ENCODE results near the gene SYNPO.

Gene SYNPO

DNA sequence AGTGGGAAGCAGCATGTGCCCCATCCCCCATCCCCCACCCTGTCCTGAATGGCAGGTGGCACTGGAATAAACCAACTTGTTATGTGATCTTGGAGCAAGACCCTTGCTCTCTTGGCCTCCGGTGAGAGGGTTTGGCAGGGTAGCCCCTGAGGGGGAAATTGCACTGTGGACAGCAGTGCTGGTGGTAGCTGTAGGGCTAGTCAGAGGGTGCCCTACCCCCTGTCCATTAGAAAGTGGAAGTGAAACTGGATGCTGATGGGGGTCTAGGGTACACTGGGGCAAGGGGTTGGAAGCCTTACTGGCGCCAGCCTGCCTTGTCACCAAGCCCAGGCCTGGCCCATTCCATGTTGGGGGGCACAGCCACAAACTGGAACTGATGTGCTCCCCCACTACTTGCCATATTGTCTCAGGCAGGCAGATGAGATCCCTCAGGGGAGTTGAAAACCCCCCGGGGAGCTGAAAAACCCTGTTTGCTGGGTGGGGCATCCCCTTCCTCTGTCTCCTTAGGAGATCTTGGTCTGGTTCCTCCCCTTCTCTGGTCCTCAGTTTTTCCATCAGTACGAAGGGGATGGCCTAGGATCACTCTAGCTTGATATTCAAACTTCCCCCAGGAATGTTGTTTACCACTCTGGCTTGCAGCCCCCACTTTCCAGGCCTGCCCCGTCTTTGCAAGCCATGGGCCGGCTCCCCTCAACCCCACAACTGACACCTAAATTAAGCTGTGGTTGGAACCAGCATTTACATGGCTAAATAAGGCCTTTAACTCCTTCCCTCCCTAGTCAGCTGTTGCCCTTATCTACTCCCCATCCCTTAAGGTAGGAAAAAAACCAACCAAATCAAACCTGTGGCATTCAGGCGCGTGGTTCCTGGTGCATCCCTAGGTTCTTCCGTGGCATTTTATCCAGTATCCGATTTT is 14.4 kb upstream of the SYNPO start:
- no peak for DNase-seq

GRCh38 chr5:150626853-150627276 is 13.6 kb upstream of the SYNPO start:
- no peak for DNase-seq

GRCh38 chr5:150627731-150628545 is 12.5 kb upstream of the SYNPO start:
- no peak for DNase-seq

- no peak for DNase-seq
Observed at GRCh38 chr5:150628936-150629485, 11.4 kb upstream of the SYNPO start.

DNA sequence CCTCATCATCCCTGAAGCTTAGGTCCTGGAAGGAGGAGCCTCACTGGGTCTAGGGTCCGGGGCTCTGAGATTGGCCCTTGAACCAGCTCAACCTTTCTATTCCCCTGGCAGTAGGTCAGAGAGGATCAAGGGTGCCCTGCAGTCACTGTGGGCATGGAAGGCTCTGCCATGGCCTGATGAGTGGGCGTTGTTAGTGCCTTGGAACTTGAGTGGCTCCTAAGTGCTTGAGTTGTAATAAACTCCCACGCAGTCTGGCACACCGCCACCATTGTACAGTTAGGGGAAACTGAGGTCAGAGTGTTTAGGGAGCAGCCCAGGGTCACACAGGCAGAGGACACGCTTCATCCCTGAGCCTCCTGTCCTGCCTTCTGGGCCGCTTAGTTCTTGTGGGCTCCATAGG is 10.4 kb upstream of the SYNPO start:
- DNase-seq, result no peak

- no peak for DNase-seq
Observed at GRCh38 chr5:150630461-150631325, 9.8 kb upstream of the SYNPO start.

DNA sequence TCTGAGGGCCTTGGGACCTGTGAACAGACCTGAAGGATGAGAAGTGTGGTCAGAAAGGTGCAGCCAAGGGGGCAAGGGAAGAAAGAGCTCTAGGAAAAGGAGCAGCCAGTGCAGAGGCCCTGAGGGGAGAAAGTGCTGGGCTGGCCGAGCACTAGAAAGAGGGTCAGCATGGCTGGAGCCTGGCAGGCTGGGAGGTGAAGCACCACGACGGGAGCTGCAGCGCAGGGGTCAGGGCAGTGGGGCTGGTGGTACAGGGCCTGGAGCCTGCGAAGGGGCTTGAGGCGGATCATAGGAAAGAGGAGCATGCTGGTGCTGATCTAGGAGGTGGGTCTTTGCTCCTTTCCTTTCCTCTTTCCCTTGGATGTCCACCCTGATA is 9.1 kb upstream of the SYNPO start:
- DNase-seq, result no peak

DNA sequence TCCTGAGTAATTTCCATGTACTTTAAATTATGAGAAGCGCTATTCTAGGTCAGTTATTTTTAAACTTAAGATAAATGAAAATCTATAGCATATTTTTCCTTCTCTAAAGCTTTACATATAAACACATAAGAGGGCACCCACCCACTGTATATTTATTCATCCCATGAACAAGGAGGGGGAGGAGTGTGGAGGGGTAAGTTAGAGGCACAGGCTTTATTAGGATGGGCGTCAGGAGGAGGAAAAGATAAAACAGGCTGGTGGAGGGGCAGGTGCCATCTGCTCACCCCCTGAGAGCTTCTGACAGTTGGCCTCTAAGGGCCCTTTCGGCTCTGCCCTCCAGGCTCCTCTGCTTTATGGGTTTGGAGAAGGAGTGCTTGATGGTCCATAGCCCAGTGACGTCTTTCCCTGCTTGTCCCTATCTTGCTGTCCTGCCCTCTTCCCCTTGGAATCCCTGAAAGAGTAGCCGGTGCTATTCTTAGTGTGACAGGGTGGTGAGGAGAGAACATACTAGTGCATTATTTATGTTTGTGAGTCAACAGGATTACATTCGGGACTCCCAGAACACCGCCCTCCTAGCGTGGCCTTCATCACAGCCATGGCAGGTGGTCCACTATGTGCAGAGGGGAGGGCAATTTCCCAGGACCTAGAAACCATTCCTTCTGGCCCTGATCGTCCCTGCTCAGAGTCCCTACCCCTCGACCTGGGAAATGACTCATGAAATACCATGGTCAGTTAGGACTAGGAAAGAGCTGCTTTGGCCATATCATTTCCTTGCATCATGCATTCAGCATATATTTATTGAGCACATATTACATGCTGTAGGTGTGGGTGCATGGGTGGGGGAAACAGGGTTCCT is 7.9 kb upstream of the SYNPO start:
- DNase-seq, result no peak

DNA sequence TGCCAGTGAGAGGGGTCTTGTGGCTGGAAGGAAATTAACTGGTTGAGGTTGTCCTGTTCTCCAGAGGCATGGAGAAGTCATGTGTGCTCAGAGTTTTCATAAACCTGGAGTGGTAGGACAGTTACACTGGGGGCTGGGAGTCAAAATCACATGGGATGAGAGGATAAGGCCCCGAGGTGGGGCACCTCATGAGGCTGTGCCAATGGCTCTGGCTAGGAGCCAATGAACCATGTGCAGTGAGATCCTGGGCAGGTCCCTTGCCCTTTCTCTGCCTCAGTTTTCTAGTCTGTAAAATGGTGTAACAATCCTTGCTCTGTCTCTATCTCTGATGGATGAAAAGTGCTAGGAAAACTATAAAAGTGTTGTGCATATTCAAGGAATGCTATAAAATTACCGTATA is 7.0 kb upstream of the SYNPO start:
- no peak for DNase-seq

GRCh38 chr5:150636391-150637244 is 3.8 kb upstream of the SYNPO start:
- DNase-seq, result no peak

DNA sequence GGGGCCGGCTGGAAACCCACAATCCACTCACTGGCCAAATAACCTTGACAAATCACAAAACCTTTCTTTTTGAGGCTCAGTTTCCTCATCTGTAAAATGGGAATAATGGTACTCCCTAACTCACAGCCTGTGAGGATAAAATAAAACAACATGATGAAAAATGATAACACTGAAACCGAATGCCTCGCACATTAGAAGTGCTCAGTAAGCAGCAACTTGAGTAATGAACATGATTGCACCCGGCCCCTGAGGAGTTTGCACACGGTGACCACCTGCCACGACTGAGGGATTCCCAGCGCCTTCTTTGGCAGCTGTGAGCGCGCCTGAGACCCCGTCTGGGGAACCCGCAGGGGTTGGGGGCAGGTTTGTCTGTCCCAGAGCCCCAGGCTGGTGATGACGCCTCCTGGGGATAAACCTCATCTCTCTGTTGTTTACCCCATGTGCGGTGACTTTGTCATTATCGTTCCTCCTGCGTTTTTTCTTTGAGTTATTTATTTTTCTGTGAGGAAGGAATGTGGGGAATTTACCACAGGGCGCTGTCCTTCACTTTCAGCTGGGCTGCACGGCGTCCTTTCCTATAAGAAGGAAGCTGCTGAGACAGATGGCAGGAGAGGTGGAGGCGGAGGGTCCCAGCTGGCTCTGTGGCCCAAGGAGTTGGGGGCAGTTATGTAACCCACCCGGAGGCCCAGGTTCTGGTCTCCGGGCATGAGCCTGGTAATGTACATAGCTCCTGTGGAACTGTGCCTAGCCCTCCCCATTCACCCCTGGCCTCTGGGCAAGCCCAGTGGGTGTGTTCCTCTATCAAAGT is 3.0 kb upstream of the SYNPO start:
- no peak for DNase-seq

DNA sequence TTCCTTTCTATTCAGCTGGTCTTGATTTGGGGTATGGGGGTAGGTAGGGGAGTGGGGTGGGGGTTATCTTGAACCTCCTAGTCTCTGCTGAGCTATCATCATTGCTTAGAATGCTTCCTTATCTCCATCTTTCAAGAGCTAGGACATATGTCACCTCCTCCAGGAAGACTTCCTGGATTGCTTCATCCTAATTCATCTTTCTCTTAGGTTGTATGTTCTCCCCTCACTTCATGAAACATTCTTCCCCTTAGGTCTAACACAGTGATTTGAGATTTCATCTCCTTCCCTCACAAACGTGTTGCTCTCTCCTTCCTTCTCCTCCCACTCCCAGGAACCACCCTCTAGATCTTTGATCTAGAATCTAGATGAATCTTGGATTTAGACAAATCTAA is 2.4 kb upstream of the SYNPO start:
- no peak for DNase-seq

DNA sequence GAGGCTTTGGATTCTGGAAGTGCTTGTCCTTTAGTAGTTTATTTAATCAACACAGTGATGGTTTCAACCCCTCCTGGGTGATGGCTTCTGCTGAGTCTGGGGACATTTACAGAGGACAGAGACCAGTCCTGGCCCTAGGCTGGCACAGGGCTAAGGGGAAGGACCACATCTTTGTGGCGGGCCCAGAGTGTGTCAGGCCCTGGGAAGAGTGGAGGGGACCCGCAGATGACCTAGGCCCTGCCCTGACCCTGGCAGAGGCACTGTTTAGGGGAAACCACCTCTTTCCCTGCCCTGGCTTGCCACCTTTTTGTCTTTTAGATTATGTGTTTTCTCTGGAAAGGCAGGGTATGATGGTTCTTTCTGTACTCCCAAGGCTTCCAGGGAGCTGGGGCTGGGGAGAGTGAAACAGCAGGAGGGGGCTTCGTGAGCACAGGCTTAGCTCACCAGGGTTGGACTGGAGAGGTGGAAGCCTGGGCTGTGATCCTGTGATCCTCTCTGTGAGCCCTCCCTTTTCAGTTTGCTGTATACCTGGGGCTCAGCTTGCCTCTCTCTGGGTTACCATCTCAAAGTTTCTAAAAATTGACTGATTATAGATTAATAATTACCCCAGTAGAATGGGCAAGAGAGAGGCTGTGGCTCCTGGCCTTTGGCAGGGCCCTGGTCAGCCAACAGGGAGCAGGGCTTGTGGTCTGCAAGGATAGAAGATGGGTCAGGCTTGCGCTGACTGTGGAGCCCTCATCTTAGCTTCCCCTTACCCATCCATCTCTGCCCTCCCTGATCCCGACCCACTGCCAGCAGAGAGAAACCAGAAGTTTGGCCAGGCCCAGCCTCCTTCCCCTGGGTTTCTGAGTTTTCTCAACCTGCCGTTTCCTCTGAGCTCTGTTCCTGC is 1.7 kb upstream of the SYNPO start:
- no peak for DNase-seq

- no peak for DNase-seq
Observed at GRCh38 chr5:150639377-150639692, 1.1 kb upstream of the SYNPO start.

- DNase-seq, result no peak
Observed at GRCh38 chr5:150639751-150640150, 709 bp upstream of the SYNPO start.

- DNase-seq, result no peak
Observed at GRCh38 chr5:150641006-150641570, 628 bp downstream of the SYNPO start.

DNA sequence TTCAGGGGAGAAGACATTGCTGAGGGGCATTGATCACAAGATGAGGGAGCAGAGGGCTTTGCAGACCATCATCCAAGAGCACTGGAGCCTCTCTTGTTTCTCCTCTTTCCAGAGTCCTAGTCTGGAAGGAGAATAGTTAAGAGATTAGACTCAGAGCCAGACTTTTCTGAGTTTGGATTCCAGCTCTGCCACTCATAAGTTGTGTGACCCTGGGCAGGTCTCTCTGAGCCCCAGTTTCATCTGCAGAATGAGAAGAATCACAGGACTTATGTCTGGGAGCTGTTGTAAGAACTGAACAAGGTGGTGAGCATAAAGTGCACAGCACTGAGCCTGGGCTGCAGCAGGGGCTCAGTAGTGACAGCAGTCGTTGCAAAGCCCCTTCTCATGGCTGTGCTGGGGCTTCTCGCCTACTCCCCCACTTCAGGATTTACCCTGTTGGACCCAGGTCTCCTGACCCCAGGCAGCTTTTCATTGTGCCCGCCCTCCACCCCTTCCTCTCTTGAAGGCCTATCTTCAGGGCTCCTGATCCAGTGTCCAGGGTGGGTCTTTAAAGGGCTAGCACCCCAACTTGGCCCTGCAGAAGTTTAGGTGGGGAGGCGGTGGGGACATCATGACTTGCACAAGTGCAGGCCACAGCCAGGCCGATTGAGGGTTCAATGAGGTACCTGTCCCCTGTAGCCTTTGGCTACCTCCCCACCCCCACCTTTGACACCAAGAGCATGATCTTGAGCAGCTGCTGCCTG is 1.5 kb downstream of the SYNPO start:
- no peak for DNase-seq

DNA sequence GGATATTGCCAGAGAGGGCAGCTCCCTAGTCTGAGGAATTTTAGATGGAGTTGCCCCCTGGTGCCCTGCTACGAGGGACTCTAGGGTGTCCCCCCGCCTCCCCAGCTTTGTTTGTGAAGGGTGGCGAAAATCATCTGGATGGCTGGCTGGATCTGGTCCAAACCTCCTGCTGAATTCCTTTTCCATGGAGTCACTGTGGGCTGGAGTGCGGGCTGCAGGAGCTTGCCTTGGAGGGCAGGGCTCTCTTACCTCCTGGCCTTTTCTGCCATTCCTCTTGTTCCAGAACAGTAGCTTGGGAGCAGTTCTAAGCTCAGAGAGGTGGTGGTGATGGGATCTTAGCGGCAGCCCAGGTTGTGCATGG is 2.1 kb downstream of the SYNPO start:
- no peak for DNase-seq
